Tibial nerve (tissue), 4 donors: ENCODE results near the gene COMMD1. TPM values are rescaled to one million over a fixed set of nuclear protein-coding genes. Genes with fewer than 3 reads are reported as not detected.

Experiments used
- DNase-seq, 2 donors: peaks; one replicate each; pipeline ENCODE4 v3.0.0-alpha.2; 2019; ENCODE audit warnings: low spot score in 2 of 2
- H3K27ac ChIP-seq, 4 donors: fragments of 200-600 bp; sonication (generic) in 3 of 4; one replicate each; pipeline ENCODE4 v1.5.1; 2017 to 2019; ENCODE audit warnings: mild to moderate bottlenecking in 1 of 4
- H3K27me3 ChIP-seq, 2 donors: fragments of 200-600 bp; sonication (generic) in 1 of 2; one replicate each; pipeline versions ENCODE4 v1.5.1 to v1.6.0; 2017 to 2019
- H3K36me3 ChIP-seq, 3 donors: fragments of 200-600 bp; sonication (generic); one replicate each; pipeline ENCODE4 v1.5.1; 2018 to 2019
- H3K4me1 ChIP-seq, 4 donors: fragments of 200-600 bp; sonication (generic) in 3 of 4; one replicate each; pipeline ENCODE4 v1.5.1; 2017 to 2019
- H3K4me3 ChIP-seq, 4 donors: fragments of 200-600 bp; sonication (generic) in 3 of 4; one replicate each; pipeline ENCODE4 v1.5.1; 2017 to 2019; ENCODE audit warnings: mild to moderate bottlenecking in 1 of 4, moderate library complexity in 1 of 4
- H3K9me3 ChIP-seq, 4 donors: fragments of 200-600 bp; sonication (generic) in 3 of 4; one replicate each; pipeline ENCODE4 v1.5.1; 2017 to 2019
- EP300 ChIP-seq, 2 donors: sonication (generic); formaldehyde crosslinking; IDR thresholded peaks; one replicate each; pipeline ENCODE4 v1.6.1; 2017; ENCODE audit warnings: antibody characterized with exemption in 2 of 2, mild to moderate bottlenecking in 1 of 2
- POLR2A ChIP-seq, 2 donors: fragments of 450-650 bp; IDR thresholded peaks; one replicate each; pipeline ENCODE4 v1.6.1; 2017; ENCODE audit warnings: antibody characterized with exemption in 2 of 2, mild to moderate bottlenecking in 2 of 2, moderate library complexity in 2 of 2
- WGBS, 2 donors: methylation state at CpG; one replicate each; pipeline ENCODE4 v1.1.5; 2018; 5-methylcytosine and 5-hydroxymethylcytosine counted together
- total RNA-seq, 4 donors: library from RNA; depleted of rRNA; stranded (reverse); fragments of >200 nt; gene quantifications; one replicate each; pipeline ENCODE4 v1.1.0, GENCODE V29; 2016
- TF ChIP-seq, protein P1 (sequence below), 5 experiments: fragments of 200-600 bp in 3 of 5; fragments of 450-650 bp in 2 of 5; sonication (generic) in 3 of 5; IDR thresholded peaks; one replicate each; pipeline ENCODE4 v1.5.1; 2016 to 2019; ENCODE audit warnings: antibody characterized with exemption in 5 of 5, mild to moderate bottlenecking in 3 of 5, moderate library complexity in 2 of 5

COMMD1 gene
- total RNA-seq, 4 donors from 2014 or later = 29.6 to 49.2 (median 43.7) TPM

DNA sequence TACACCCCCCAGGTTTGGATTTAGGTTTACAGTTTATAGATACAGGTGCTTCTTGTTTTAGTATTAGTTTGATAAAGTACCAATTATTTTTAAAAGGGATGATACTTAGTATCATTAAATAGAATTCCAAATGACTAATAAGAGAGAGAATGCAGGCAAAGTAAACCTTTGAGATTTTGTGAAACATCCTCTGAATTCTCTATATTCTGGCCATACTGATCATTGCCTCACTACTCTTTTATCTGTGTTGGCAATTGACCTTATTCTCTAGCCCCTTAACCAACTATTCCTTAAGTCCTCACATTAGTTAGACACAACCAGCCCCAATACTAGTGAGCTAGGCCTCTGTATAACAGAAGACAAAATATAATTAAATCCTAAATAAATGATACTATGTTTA lies 125.4 kb downstream of the COMMD1 start:
- Histone ChIP-seq H3K4me3 (no peak overlapping the region), H3K9me3 (no peaks in the 10 kb centered on the region), H3K36me3 (no peaks in the 10 kb centered on the region), H3K27me3 (no peaks in the 10 kb centered on the region), H3K4me1 (no peaks in the 10 kb centered on the region), H3K27ac (no peak overlapping the region)
- TF ChIP-seq POLR2A (IDR thresholded peaks at IDR 0.05) (no peak), EP300 (IDR thresholded peaks at IDR 0.05) (no peak)
- TF ChIP-seq, protein P1, sequence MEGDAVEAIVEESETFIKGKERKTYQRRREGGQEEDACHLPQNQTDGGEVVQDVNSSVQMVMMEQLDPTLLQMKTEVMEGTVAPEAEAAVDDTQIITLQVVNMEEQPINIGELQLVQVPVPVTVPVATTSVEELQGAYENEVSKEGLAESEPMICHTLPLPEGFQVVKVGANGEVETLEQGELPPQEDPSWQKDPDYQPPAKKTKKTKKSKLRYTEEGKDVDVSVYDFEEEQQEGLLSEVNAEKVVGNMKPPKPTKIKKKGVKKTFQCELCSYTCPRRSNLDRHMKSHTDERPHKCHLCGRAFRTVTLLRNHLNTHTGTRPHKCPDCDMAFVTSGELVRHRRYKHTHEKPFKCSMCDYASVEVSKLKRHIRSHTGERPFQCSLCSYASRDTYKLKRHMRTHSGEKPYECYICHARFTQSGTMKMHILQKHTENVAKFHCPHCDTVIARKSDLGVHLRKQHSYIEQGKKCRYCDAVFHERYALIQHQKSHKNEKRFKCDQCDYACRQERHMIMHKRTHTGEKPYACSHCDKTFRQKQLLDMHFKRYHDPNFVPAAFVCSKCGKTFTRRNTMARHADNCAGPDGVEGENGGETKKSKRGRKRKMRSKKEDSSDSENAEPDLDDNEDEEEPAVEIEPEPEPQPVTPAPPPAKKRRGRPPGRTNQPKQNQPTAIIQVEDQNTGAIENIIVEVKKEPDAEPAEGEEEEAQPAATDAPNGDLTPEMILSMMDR (IDR thresholded peaks at IDR 0.05) = no peak
- DNase-seq = no peak

DNA sequence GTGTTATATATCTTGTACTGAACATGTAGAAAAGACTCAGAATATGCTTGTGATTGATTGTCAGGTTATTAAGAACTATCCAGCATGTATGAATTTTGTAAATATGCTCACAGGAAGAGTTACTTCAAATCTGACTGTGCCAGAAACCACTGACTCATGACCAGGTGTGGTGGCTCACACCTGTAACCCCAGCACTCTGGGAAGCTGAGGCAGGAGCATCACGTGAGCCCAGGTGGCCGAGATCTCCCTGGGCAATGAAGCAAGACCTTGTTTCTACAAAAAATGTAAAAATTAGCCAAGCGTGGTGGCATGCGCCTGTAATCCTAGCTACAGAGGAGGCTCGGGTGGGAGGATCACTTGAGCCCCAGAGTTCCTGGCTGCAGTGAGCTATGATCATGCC lies 126.6 kb downstream of the COMMD1 start:
- Histone ChIP-seq H3K4me3 (no peak overlapping the region), H3K27me3 (no peaks in the 10 kb centered on the region), H3K27ac (no peak overlapping the region), H3K9me3 (no peaks in the 10 kb centered on the region), H3K4me1 (no peaks in the 10 kb centered on the region), H3K36me3 (no peaks in the 10 kb centered on the region)
- TF ChIP-seq EP300 (IDR thresholded peaks at IDR 0.05) (no peak), POLR2A (IDR thresholded peaks at IDR 0.05) (no peak)
- TF ChIP-seq, protein P1 (IDR thresholded peaks at IDR 0.05) = no peak
- no peak for DNase-seq
- 95 to 97% methylated on average over 5 of the region's 5 CpGs for WGBS, 2 donors

DNA sequence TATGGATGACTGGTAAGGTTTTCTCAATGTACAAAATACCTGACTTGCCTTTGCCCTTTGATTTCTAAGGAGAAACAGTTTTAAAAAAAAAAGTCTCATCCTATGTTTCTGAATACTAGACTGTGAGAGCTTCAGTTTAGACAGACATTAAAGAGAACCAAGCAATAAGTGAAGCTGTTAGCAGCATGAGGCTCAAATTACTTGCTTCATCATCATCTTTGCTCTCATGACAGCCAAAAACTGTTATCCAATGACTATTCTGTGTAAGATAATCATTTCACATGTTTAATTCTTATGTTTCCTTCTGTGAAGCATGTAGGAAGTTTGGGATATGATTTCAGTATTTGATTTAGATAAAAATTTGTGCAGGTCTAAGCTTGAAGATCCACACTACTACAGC lies 129.2 kb downstream of the COMMD1 start:
- TF ChIP-seq POLR2A (IDR thresholded peaks at IDR 0.05) (no peak), EP300 (IDR thresholded peaks at IDR 0.05) (no peak)
- Histone ChIP-seq H3K27ac (no peak overlapping the region), H3K9me3 (no peaks in the 10 kb centered on the region), H3K27me3 (no peaks in the 10 kb centered on the region), H3K36me3 (no peaks in the 10 kb centered on the region), H3K4me3 (no peak overlapping the region), H3K4me1 (no peaks in the 10 kb centered on the region)
- no peak for DNase-seq

DNA sequence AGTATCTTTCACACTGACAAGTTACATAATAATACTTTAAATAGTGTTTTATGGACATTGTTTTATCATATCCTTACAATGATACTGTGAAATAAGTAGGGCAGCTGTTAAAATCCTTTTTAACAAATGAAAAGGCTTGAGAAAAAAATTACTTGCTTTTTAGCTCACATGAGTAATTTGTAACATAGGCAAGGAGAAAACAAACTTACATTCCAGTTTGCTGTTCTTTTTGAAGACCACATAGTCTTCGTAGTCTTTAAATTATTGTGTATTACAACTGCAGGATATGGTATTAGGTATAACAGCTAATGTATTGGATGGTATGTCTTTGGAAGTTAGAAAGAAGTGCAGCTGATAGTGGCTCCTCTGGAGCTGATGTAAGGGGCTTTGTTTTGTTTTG lies 130.8 kb downstream of the COMMD1 start:
- 93% methylated on average over 1 of the region's 1 CpG for WGBS, 2 donors
- Histone ChIP-seq H3K4me3 (no peak overlapping the region), H3K27me3 (no peaks in the 10 kb centered on the region), H3K36me3 (no peaks in the 10 kb centered on the region), H3K4me1 (no peaks in the 10 kb centered on the region), H3K27ac (no peak overlapping the region), H3K9me3 (no peaks in the 10 kb centered on the region)
- no peak for DNase-seq
- TF ChIP-seq EP300 (IDR thresholded peaks at IDR 0.05) (no peak), POLR2A (IDR thresholded peaks at IDR 0.05) (no peak)
- TF ChIP-seq, protein P1 (IDR thresholded peaks at IDR 0.05) = no peak

DNA sequence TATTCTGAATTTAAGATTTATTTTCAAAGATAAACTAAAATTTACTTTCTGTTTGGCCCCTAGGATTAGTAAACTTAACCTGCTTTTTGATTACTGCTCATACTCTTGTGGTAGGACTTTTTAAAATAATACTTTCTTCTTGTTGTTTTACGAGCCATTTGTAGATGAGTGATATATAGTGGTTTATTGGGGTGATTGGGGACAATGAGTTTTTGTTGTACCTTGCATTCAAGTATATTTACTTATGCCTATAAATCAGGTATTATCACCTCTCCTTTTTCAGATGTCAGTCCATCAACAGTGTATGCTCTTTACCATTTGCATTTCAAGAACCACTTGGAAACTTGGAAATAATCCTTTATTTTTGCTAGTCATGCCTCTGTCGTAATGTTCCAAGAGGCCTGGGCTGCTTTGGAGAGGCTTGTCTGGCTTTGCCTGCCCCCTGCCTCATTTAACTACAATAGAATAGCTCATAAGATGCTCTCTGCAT lies 131.3 kb downstream of the COMMD1 start:
- no peaks in the 10 kb centered on the region for H3K9me3 ChIP-seq
- no peak for DNase-seq
- TF ChIP-seq EP300 (IDR thresholded peaks at IDR 0.05) (no peak), POLR2A (IDR thresholded peaks at IDR 0.05) (no peak)
- TF ChIP-seq, protein P1 (IDR thresholded peaks at IDR 0.05) = no peak
- H3K27ac ChIP-seq = no peak overlapping the region
- no peaks in the 10 kb centered on the region for H3K27me3 ChIP-seq
- H3K4me3 ChIP-seq = no peak overlapping the region
- H3K4me1 ChIP-seq = no peaks in the 10 kb centered on the region
- WGBS, 2 donors = 93 to 95% methylated on average over 2 of the region's 2 CpGs
- no peaks in the 10 kb centered on the region for H3K36me3 ChIP-seq
